GM12891 (cell line): Measurements from ENCODE around the gene IGSF10.

Experiments used
- PAX5 ChIP-seq: IDR thresholded peaks from 2 replicates; pipeline ENCODE4 v1.6.1; 2011; ENCODE audit warnings: low read length, moderate library complexity, mild to moderate bottlenecking; ENCODE audit not compliant: insufficient read depth, severe bottlenecking
- POLR2A ChIP-seq: IDR thresholded peaks from 2 replicates; pipeline ENCODE4 v1.6.1; 2011; ENCODE audit warnings: low read depth, low read length, control low read depth
- POLR2AphosphoS5 ChIP-seq: IDR thresholded peaks from 2 replicates; pipeline ENCODE4 v1.6.1; 2011; ENCODE audit warnings: low read depth, low read length, control low read depth
- POU2F2 ChIP-seq: IDR thresholded peaks from 2 replicates; pipeline ENCODE4 v1.6.1; 2011; ENCODE audit warnings: low read depth, mild to moderate bottlenecking, control low read depth, low read length, moderate library complexity
- SPI1 ChIP-seq: IDR thresholded peaks from 2 replicates; pipeline ENCODE4 v1.6.1; 2011; ENCODE audit warnings: low read depth, low read length, control low read depth
- TAF1 ChIP-seq: IDR thresholded peaks from 2 replicates; pipeline ENCODE4 v1.6.1; 2011; ENCODE audit warnings: low read depth, low read length, control low read depth

GRCh38 chr3:151432616-151433372 lies 28.1 kb downstream of the IGSF10 start:
- TF ChIP-seq POLR2A (no peak), POLR2AphosphoS5 (no peak), POU2F2 (no peak), TAF1 (no peak), SPI1 (no peak), PAX5 (no peak)
